Activated CD4-positive, alpha-beta T cell treated with anti-CD3 and anti-CD28 coated beads for 4 hours (primary cell): ENCODE results near the gene CBX4.
A peak's percentile ranks its signal among the peaks of the same experiment; 100 is the strongest.

Experiments
- DNase-seq, 2 donors: peaks; one replicate each; pipeline ENCODE4 v3.0.0-alpha.2; 2020

Gene CBX4

GRCh38 chr17:79811011-79811867 is 28.0 kb downstream of the CBX4 start:
- DNase-seq: no peak

- peak; percentile 82 to 86 for DNase-seq
Observed at GRCh38 chr17:79810130-79811010, 28.9 kb downstream of the CBX4 start.

GRCh38 chr17:79809530-79810129 is 29.6 kb downstream of the CBX4 start:
- DNase-seq: no peak

- no peak for DNase-seq
Observed at GRCh38 chr17:79808763-79809529, 30.3 kb downstream of the CBX4 start.

GRCh38 chr17:79806863-79807720 is 32.1 kb downstream of the CBX4 start:
- no peak for DNase-seq

GRCh38 chr17:79806446-79806760 is 32.8 kb downstream of the CBX4 start:
- no peak for DNase-seq

- DNase-seq: no peak
Observed at GRCh38 chr17:79804856-79805696, 34.2 kb downstream of the CBX4 start.

GRCh38 chr17:79803997-79804855 is 35.0 kb downstream of the CBX4 start:
- DNase-seq: peak; percentile 66 to 72

GRCh38 chr17:79803421-79803996 is 35.7 kb downstream of the CBX4 start:
- no peak for DNase-seq

- no peak for DNase-seq
Observed at GRCh38 chr17:79802736-79803420, 36.4 kb downstream of the CBX4 start.

- DNase-seq: no peak
Observed at GRCh38 chr17:79802039-79802735, 37.1 kb downstream of the CBX4 start.

GRCh38 chr17:79801156-79802038 is 37.8 kb downstream of the CBX4 start:
- DNase-seq: no peak

GRCh38 chr17:79800325-79801155 is 38.7 kb downstream of the CBX4 start:
- DNase-seq: no peak

- DNase-seq: no peak
Observed at GRCh38 chr17:79799538-79800324, 39.5 kb downstream of the CBX4 start.

GRCh38 chr17:79799174-79799537 is 40.1 kb downstream of the CBX4 start:
- no peak for DNase-seq
